H1 (cell line): ENCODE data around the gene TNP2. TPM values are rescaled to one million over a fixed set of nuclear protein-coding genes. Genes with fewer than 3 reads are reported as not detected.

Source experiments
- CTCF ChIA-PET: fragments of 300-600 bp; sonication (Branson Sonifier 250); formaldehyde crosslinking; loops from one replicate; lab custom pipeline; 2021; ENCODE audit not compliant: partially characterized antibody; lab: Charles Lee
- POLR2A ChIA-PET: fragments of 300-600 bp; sonication (Branson Sonifier 250); formaldehyde crosslinking; loops from one replicate; lab custom pipeline; 2021; ENCODE audit warnings: inconsistent platforms; ENCODE audit not compliant: partially characterized antibody; lab: Charles Lee
- DNase-seq, 2 experiments: peaks; one replicate each; pipeline versions ENCODE4 v3.0.0 to v3.0.0-alpha.2; 2010 to 2022; ENCODE audit warnings: low spot score in 2 of 2, low read depth in 1 of 2, mixed read lengths in 1 of 2
- FAIRE-seq: peaks from 2 replicates; lab custom pipeline; 2011; peaks lifted over from hg19 to GRCh38; lab: Jason Lieb, UNC
- H2AFZ ChIP-seq: 2 replicates; pipeline ENCODE4 v1.8.1; 2012; ENCODE audit warnings: low read length, inconsistent platforms
- H2AK5ac ChIP-seq: 2 replicates; pipeline ENCODE4 v1.6.1; 2013; ENCODE audit warnings: low read depth, low read length
- H2BK120ac ChIP-seq: replicated peaks from 2 replicates; pipeline ENCODE3; 2013; ENCODE audit warnings: low read depth, low read length, inconsistent platforms
- H2BK12ac ChIP-seq: 2 replicates; pipeline ENCODE4 v1.6.1; 2013; ENCODE audit warnings: low read depth, low read length
- H2BK15ac ChIP-seq: 2 replicates; pipeline ENCODE4 v1.6.1; 2013; ENCODE audit warnings: low read length
- H2BK20ac ChIP-seq: 2 replicates; pipeline ENCODE4 v1.6.1; 2013; ENCODE audit warnings: low read length
- H2BK5ac ChIP-seq: 2 replicates; pipeline ENCODE4 v1.6.1; 2013; ENCODE audit warnings: low read depth, low read length
- H3K14ac ChIP-seq: 2 replicates; pipeline ENCODE4 v1.6.1; 2013; ENCODE audit warnings: inconsistent platforms; ENCODE audit not compliant: insufficient read length
- H3K18ac ChIP-seq: 2 replicates; pipeline ENCODE4 v1.6.1; 2013; ENCODE audit warnings: low read length; ENCODE audit errors: extremely low read depth
- H3K23ac ChIP-seq: 2 replicates; pipeline ENCODE4 v1.6.1; 2013; ENCODE audit warnings: inconsistent platforms; ENCODE audit not compliant: insufficient read length
- H3K23me2 ChIP-seq: 2 replicates; pipeline ENCODE4 v1.6.1; 2013; ENCODE audit warnings: low read depth, low read length
- H3K27ac ChIP-seq: 2 replicates; pipeline ENCODE4 v1.6.1; 2011; ENCODE audit warnings: low read depth, low read length, inconsistent platforms
- H3K27me3 ChIP-seq, 4 experiments: replicated peaks in 1 of 4; 1 replicate in 1 of 4; 2 replicates in 3 of 4; pipeline versions ENCODE4 v1.6.1 to v1.8.1; 2011 to 2013; ENCODE audit warnings: low read length in 3 of 4, mild to moderate bottlenecking in 3 of 4, inconsistent platforms in 2 of 4, mixed read lengths in 2 of 4, moderate library complexity in 1 of 4; ENCODE audit not compliant: control insufficient read depth in 3 of 4, insufficient read depth in 3 of 4; ENCODE audit errors: extremely low read depth in 1 of 4
- H3K36me3 ChIP-seq, 4 experiments: 2 replicates each; pipeline versions ENCODE4 v1.6.1 to v1.8.1; 2011 to 2013; ENCODE audit warnings: mild to moderate bottlenecking in 4 of 4, low read length in 3 of 4, moderate library complexity in 2 of 4, control low read depth in 1 of 4, inconsistent platforms in 1 of 4; ENCODE audit not compliant: insufficient read depth in 4 of 4, control insufficient read depth in 2 of 4
- H3K4ac ChIP-seq: replicated peaks from 2 replicates; pipeline ENCODE3; 2013; ENCODE audit warnings: low read length, low read depth, mixed read lengths, inconsistent platforms; ENCODE audit not compliant: insufficient read length
- H3K4me1 ChIP-seq, 4 experiments: replicated peaks in 1 of 4; 1 replicate in 1 of 4; 2 replicates in 3 of 4; pipeline versions ENCODE4 v1.6.1 to v1.8.1; 2011 to 2013; ENCODE audit warnings: low read length in 3 of 4, inconsistent platforms in 2 of 4, mixed read lengths in 1 of 4; ENCODE audit not compliant: insufficient read depth in 4 of 4, control insufficient read depth in 3 of 4
- H3K4me2 ChIP-seq, 2 experiments: 2 replicates each; pipeline versions ENCODE4 v1.6.1 to v1.8.1; 2011 to 2013; ENCODE audit warnings: low read depth in 2 of 2, low read length in 2 of 2, control low read depth in 1 of 2, inconsistent platforms in 1 of 2, mild to moderate bottlenecking in 1 of 2; ENCODE audit not compliant: insufficient read depth in 1 of 2
- H3K4me3 ChIP-seq, 4 experiments: fragments of 200-600, 300-600 bp in 1 of 4; sonication (generic), shearing (Covaris generic), sonication (Bioruptor Twin) in 1 of 4; 2 replicates each; pipeline versions ENCODE4 v1.5.1 to v1.8.1; 2011 to 2016; ENCODE audit warnings: low read length in 4 of 4, low read depth in 3 of 4, control low read depth in 2 of 4, inconsistent platforms in 2 of 4, mild to moderate bottlenecking in 2 of 4, mixed read lengths in 1 of 4, moderate library complexity in 1 of 4; ENCODE audit not compliant: insufficient read depth in 2 of 4; ENCODE audit errors: extremely low read depth in 1 of 4
- H3K56ac ChIP-seq: replicated peaks from 2 replicates; pipeline ENCODE3; 2013; ENCODE audit warnings: low read depth, mild to moderate bottlenecking, mixed read lengths, low read length, inconsistent platforms; ENCODE audit not compliant: insufficient read length
- H3K79me1 ChIP-seq: 2 replicates; pipeline ENCODE4 v1.6.1; 2013; ENCODE audit warnings: low read depth, low read length, control low read depth
- H3K79me2 ChIP-seq, 2 experiments: 2 replicates each; pipeline versions ENCODE4 v1.6.1 to v1.8.1; 2012 to 2013; ENCODE audit warnings: low read length in 2 of 2, mild to moderate bottlenecking in 2 of 2, inconsistent platforms in 1 of 2; ENCODE audit not compliant: insufficient read depth in 2 of 2, control insufficient read depth in 1 of 2
- H3K9ac ChIP-seq, 4 experiments: replicated peaks in 1 of 4; 1 replicate in 1 of 4; 2 replicates in 3 of 4; pipeline versions ENCODE4 v1.6.1 to v1.8.1; 2011 to 2013; ENCODE audit warnings: low read depth in 3 of 4, low read length in 3 of 4, control low read depth in 2 of 4, mild to moderate bottlenecking in 2 of 4, moderate library complexity in 2 of 4, inconsistent platforms in 1 of 4; ENCODE audit errors: extremely low read depth in 1 of 4
- H3K9me3 ChIP-seq, 2 experiments: 2 replicates each; pipeline versions ENCODE4 v1.6.1 to v1.8.1; 2012 to 2013; ENCODE audit warnings: mild to moderate bottlenecking in 2 of 2, moderate library complexity in 2 of 2, control low read depth in 1 of 2, inconsistent platforms in 1 of 2, low read depth in 1 of 2, low read length in 1 of 2, mixed read lengths in 1 of 2; ENCODE audit not compliant: insufficient read depth in 2 of 2
- H4K20me1 ChIP-seq, 2 experiments: replicated peaks in 1 of 2; 2 replicates each; pipeline versions ENCODE3 to v1.8.1; 2011 to 2013; ENCODE audit warnings: inconsistent platforms in 2 of 2, low read length in 2 of 2, mild to moderate bottlenecking in 1 of 2; ENCODE audit not compliant: insufficient read depth in 2 of 2, control insufficient read depth in 1 of 2
- H4K5ac ChIP-seq: 2 replicates; pipeline ENCODE4 v1.6.1; 2013; ENCODE audit warnings: low read length, low read depth, mixed read lengths, inconsistent platforms; ENCODE audit not compliant: insufficient read length
- H4K8ac ChIP-seq: 2 replicates; pipeline ENCODE4 v1.8.0; 2013; ENCODE audit warnings: mild to moderate bottlenecking, moderate library complexity, low read length, inconsistent platforms; ENCODE audit not compliant: insufficient read depth; ENCODE audit errors: extremely low read depth
- H4K91ac ChIP-seq: replicated peaks from 2 replicates; pipeline ENCODE3; 2013; ENCODE audit warnings: low read length, mixed read lengths, inconsistent platforms; ENCODE audit not compliant: insufficient read length
- BRCA1 ChIP-seq: IDR thresholded peaks from 2 replicates; pipeline ENCODE4 v1.6.1; 2012; ENCODE audit warnings: low read depth, low read length, improper control_type of control experiment
- CBX5 ChIP-seq: fragments of 300-800, 300-1000 bp; sonication (generic); IDR thresholded peaks from 2 replicates; pipeline ENCODE4 v1.7.1; 2016; ENCODE audit warnings: antibody characterized with exemption, low read length, low read depth
- CEBPB ChIP-seq: IDR thresholded peaks from 2 replicates; pipeline ENCODE4 v1.6.1; 2012; ENCODE audit warnings: low read depth, low read length
- CREB1 ChIP-seq: IDR thresholded peaks from 2 replicates; pipeline ENCODE4 v1.6.1; 2012; ENCODE audit warnings: inconsistent platforms
- GABPA ChIP-seq: IDR thresholded peaks from 2 replicates; pipeline ENCODE4 v1.6.1; 2011; ENCODE audit warnings: mild to moderate bottlenecking, low read length, moderate library complexity, borderline replicate concordance; ENCODE audit not compliant: insufficient read depth
- JUND ChIP-seq: IDR thresholded peaks from 2 replicates; pipeline ENCODE4 v1.6.1; 2011; ENCODE audit warnings: mild to moderate bottlenecking, improper control_type of control experiment, low read length
- KDM4A ChIP-seq: IDR thresholded peaks from one replicate; pipeline ENCODE4 v1.7.1; 2012; ENCODE audit warnings: low read depth, mild to moderate bottlenecking, moderate library complexity, low read length, inconsistent platforms; ENCODE audit not compliant: severe bottlenecking
- MAFK ChIP-seq: IDR thresholded peaks from 2 replicates; pipeline ENCODE4 v1.6.1; 2012; ENCODE audit warnings: low read depth, mild to moderate bottlenecking, improper control_type of control experiment, low read length
- RBBP5 ChIP-seq: IDR thresholded peaks from 2 replicates; pipeline ENCODE4 v1.7.1; 2012; ENCODE audit warnings: low read depth, mild to moderate bottlenecking, inconsistent platforms, low read length, moderate library complexity, borderline replicate concordance
- SIN3A ChIP-seq, 2 experiments: IDR thresholded peaks in 1 of 2; conservative IDR thresholded peaks in 1 of 2; 2 replicates each; pipeline ENCODE4 v1.6.1; 2011 to 2012; ENCODE audit warnings: low read length in 2 of 2, improper control_type of control experiment in 1 of 2, low read depth in 1 of 2, mild to moderate bottlenecking in 1 of 2
- SP1 ChIP-seq: IDR thresholded peaks from 2 replicates; pipeline ENCODE4 v1.6.1; 2011; ENCODE audit warnings: low read depth, low read length
- SP4 ChIP-seq: IDR thresholded peaks from 2 replicates; pipeline ENCODE4 v1.6.1; 2012; ENCODE audit warnings: low read length, inconsistent platforms
- TBP ChIP-seq: IDR thresholded peaks from 2 replicates; pipeline ENCODE4 v1.6.1; 2011; ENCODE audit warnings: low read depth, low read length, improper control_type of control experiment
- YY1 ChIP-seq: IDR thresholded peaks from 2 replicates; pipeline ENCODE4 v1.6.1; 2011; ENCODE audit warnings: low read depth, mild to moderate bottlenecking, low read length
- WGBS, 2 experiments: shearing (Covaris generic) in 1 of 2; methylation state at CpG; one replicate each; pipeline versions ENCODE4 v1.1.6 to v1.1.7; 2013 to 2015; ENCODE audit warnings: low lambda C conversion rate in 2 of 2, mixed read lengths in 2 of 2, inconsistent platforms in 1 of 2, low coverage in 1 of 2, missing lambda C conversion rate in 1 of 2; ENCODE audit not compliant: insufficient replicate concordance in 2 of 2, insufficient coverage in 1 of 2, insufficient read length in 1 of 2; ENCODE audit errors: extremely low coverage in 1 of 2, missing lambda C conversion rate in 1 of 2; 5-methylcytosine and 5-hydroxymethylcytosine counted together
- polyA plus RNA-seq, 7 experiments: library from polyadenylated mRNA; depleted of rRNA in 3 of 7; stranded (reverse) in 5 of 7; unstranded in 2 of 7; fragments of >200 nt in 5 of 7; fragments of 200-250 nt in 2 of 7; gene quantifications; 1 replicate in 5 of 7; 2 replicates in 1 of 7; 4 replicates in 1 of 7; pipeline versions ENCODE4 v1.2.1 to v1.2.3, GENCODE V29; 2011 to 2013; ENCODE audit warnings: missing spikeins in 2 of 7, mixed read lengths in 2 of 7
- total RNA-seq: library from RNA; stranded (reverse); fragmentation: NEBNext Ultra II Directional; extraction: Animal tissue kit (Norgen Biotek cat#: 25700); gene quantifications from 2 replicates; pipeline ENCODE4 v1.2.1, GENCODE V29; 2021

The TNP2 gene
- total and polyA plus RNA-seq, 2 of the 8 experiments (the other 6 are each of a cell fraction or from before 2014, with no cell fraction given) = not detected

DNA sequence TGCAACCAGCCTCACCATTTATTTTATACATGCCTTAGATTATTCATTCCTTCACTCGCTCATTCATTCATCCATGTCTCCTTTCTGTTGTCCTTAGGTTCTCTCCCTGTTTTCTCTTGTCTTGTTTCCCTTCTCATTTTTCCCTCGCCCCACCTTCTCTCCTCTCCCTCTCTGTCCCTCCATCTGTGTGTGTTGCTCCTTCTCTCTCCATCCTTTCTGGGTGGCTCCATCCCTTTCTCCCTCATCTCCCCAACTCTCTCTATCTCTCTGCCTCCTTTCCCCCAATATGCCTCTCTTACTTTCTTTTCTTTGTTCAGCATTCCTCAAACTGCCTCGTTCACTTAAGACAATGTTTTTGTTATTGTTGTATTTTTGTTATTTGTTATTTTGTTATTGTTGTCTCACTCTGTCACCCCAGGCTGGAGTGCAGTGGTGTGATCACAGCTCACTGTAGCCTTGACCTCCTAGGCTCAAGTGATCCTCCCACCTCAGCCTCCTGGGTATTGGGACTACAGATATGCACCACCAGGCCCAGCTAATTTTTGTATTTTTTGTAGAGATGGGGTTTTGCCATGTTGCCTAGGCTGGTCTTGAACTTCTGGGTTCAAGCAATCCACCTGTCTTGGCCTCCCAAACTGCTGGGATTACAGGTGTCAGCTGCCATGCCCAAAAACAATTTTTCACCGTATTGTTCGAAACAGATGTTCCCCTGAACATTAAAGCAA lies 27.5 kb downstream of the TNP2 start:
- Histone ChIP-seq H4K20me1 (no peaks in the 10 kb centered on the region), H2BK20ac (no peak overlapping the region), H3K23me2 (no peaks in the 10 kb centered on the region; the same call in 1 of the 2 replicates), H3K9ac (no peak overlapping the region), H3K79me2 (no peaks in the 10 kb centered on the region), H3K23ac (no peak overlapping the region), H3K4me3 (no peak overlapping the region), H3K27ac (no peak overlapping the region), H2BK5ac (no peak overlapping the region), H3K9me3 (0 out of 4 replicates have a peak, but pooled peaks cover 0 to 3% of the 10 kb centered on the region in 2 experiments), H3K27me3 (no peaks in the 10 kb centered on the region), H2BK12ac (no peak overlapping the region), H2BK120ac (no peak overlapping the region), H2AFZ (no peak overlapping the region), H3K14ac (no peak overlapping the region), H2AK5ac (no peak overlapping the region), H4K91ac (no peak overlapping the region), H4K8ac (no peak overlapping the region), H3K18ac (no peak overlapping the region), H3K4ac (no peak overlapping the region), H3K36me3 (no peaks in the 10 kb centered on the region), H4K5ac (no peak overlapping the region), H3K79me1 (no peaks in the 10 kb centered on the region), H3K4me2 (no peak overlapping the region), H3K56ac (no peak overlapping the region), H3K4me1 (peaks cover 0 to 6% (median 3%) of the 10 kb centered on the region in 4 experiments; a peak in 2 of 7 replicates), H2BK15ac (peak overlapping the region; percentile 88; the same call in 1 of the 2 replicates)
- DNase-seq = no peak
- CTCF ChIA-PET = interaction anchor here (0.7 to 1.6 kb wide), 6 partner anchors 8 to 130 kb away, joined by 3 to 5 read pairs (median 4); partner anchors contain the start of gene SOCS1
- no peak for FAIRE-seq
- POLR2A ChIA-PET = interaction anchor here (1.2 to 3.5 kb wide), 4 partner anchors 8 to 15 kb away, joined by 4 to 21 read pairs (median 8); no protein-coding TSS in a partner anchor
- 90% methylated on average over 5 of the region's 5 CpGs; no CpG with 5 or more reads in 1 of the 2 experiments for WGBS, 2 experiments
- TF ChIP-seq YY1 = no peak
- no peak for TF ChIP-seq TBP
- no peak for TF ChIP-seq CBX5
- no peak for TF ChIP-seq SP1
- TF ChIP-seq GABPA = no peak
- TF ChIP-seq SP4 = no peak
- TF ChIP-seq JUND = no peak
- no peak for TF ChIP-seq RBBP5
- no peak for TF ChIP-seq MAFK
- no peak for TF ChIP-seq CEBPB
- no peak for TF ChIP-seq SIN3A (conservative IDR thresholded peaks at IDR 0.05 in 1 of 2, IDR thresholded peaks at IDR 0.05 in 1 of 2; ENCODE audit: low read depth in 1 of 2, low read length in 2 of 2)
- TF ChIP-seq BRCA1 = no peak
- TF ChIP-seq CREB1 = no peak
- TF ChIP-seq KDM4A = no peak
